ENCODE data around the gene ABTB2.
"Not testable (repeated sequence)": the region's sequence is repeated elsewhere in the genome, so short reads cannot be mapped to it uniquely, and the experiment has no call there.

The ABTB2 gene

GRCh38 chr11:34394771-34395300 lies 37.0 kb upstream of the ABTB2 start:
- ATAC-seq (ENCODE audit: insufficient read depth, low read depth), result no peak
- Histone ChIP-seq H3K9me3 (ENCODE audit: insufficient read depth, low read length, severe bottlenecking) (no peaks in the 10 kb centered on the region), H3K27me3 (ENCODE audit: insufficient read depth, low read length, poor library complexity) (peaks cover 4% of the 10 kb centered on the region), H3K4me1 (ENCODE audit: insufficient read depth, low read length) (no peaks in the 10 kb centered on the region), H3K4me3 (ENCODE audit: low read depth in 1 of 2, low read length in 2 of 2) (no peak overlapping the region), H3K9ac (ENCODE audit: low read depth, low read length) (no peak overlapping the region), H3K36me3 (ENCODE audit: insufficient read depth, low read length) (no peaks in the 10 kb centered on the region), H3K27ac (ENCODE audit: low read length) (no peak overlapping the region), H3K4me2 (ENCODE audit: insufficient read depth, low read length) (no peak overlapping the region), H4K20me1 (ENCODE audit: insufficient read depth, low read length) (no peaks in the 10 kb centered on the region), H3K79me2 (ENCODE audit: insufficient read depth, low read length) (no peaks in the 10 kb centered on the region), H2AFZ (ENCODE audit: low read depth, low read length) (no peak overlapping the region)
- no peak for TF ChIP-seq EZH2 (IDR thresholded peaks at IDR 0.05; ENCODE audit: borderline replicate concordance, low read depth, low read length, severe bottlenecking)
- TF ChIP-seq CTCF (IDR thresholded peaks at IDR 0.05; ENCODE audit: borderline replicate concordance, extremely low read depth, low read length, poor library complexity, severe bottlenecking), result no peak
- DNase-seq, result no peak

GRCh38 chr11:34387653-34388052 lies 29.8 kb upstream of the ABTB2 start:
- H3K9me3 ChIP-seq (ENCODE audit: insufficient read depth, low read length, severe bottlenecking), result no peaks in the 10 kb centered on the region
- H3K9ac ChIP-seq (ENCODE audit: low read depth, low read length), result no peak overlapping the region
- TF ChIP-seq CTCF (IDR thresholded peaks at IDR 0.05; ENCODE audit: borderline replicate concordance, extremely low read depth, low read length, poor library complexity, severe bottlenecking) (no peak), EZH2 (IDR thresholded peaks at IDR 0.05; ENCODE audit: borderline replicate concordance, low read depth, low read length, severe bottlenecking) (no peak)
- DNase-seq, result no peak
- no peak overlapping the region for H3K4me3 ChIP-seq (ENCODE audit: low read depth in 1 of 2, low read length in 2 of 2)
- H2AFZ ChIP-seq (ENCODE audit: low read depth, low read length), result no peak overlapping the region
- H3K27ac ChIP-seq (ENCODE audit: low read length), result no peak overlapping the region
- H3K4me2 ChIP-seq (ENCODE audit: insufficient read depth, low read length), result no peak overlapping the region
- no peak for ATAC-seq (ENCODE audit: insufficient read depth, low read depth)
- H3K4me1 ChIP-seq (ENCODE audit: insufficient read depth, low read length), result no peaks in the 10 kb centered on the region
- no peaks in the 10 kb centered on the region for H3K27me3 ChIP-seq (ENCODE audit: insufficient read depth, low read length, poor library complexity)
- H3K36me3 ChIP-seq (ENCODE audit: insufficient read depth, low read length), result no peaks in the 10 kb centered on the region
- no peaks in the 10 kb centered on the region for H3K79me2 ChIP-seq (ENCODE audit: insufficient read depth, low read length)
- H4K20me1 ChIP-seq (ENCODE audit: insufficient read depth, low read length), result no peaks in the 10 kb centered on the region

- H4K20me1 ChIP-seq (ENCODE audit: insufficient read depth, low read length); DNase-seq; H3K79me2 ChIP-seq (ENCODE audit: insufficient read depth, low read length); ATAC-seq (ENCODE audit: insufficient read depth, low read depth); H3K4me2 ChIP-seq (ENCODE audit: insufficient read depth, low read length); H2AFZ ChIP-seq (ENCODE audit: low read depth, low read length); H3K36me3 ChIP-seq (ENCODE audit: insufficient read depth, low read length); H3K9me3 ChIP-seq (ENCODE audit: insufficient read depth, low read length, severe bottlenecking); H3K9ac ChIP-seq (ENCODE audit: low read depth, low read length); H3K27me3 ChIP-seq (ENCODE audit: insufficient read depth, low read length, poor library complexity); H3K27ac ChIP-seq (ENCODE audit: low read length); H3K4me1 ChIP-seq (ENCODE audit: insufficient read depth, low read length); H3K4me3 ChIP-seq (ENCODE audit: low read depth in 1 of 2, low read length in 2 of 2): not testable (repeated sequence)
Measured at GRCh38 chr11:34386356-34386755, 28.5 kb upstream of the ABTB2 start.

GRCh38 chr11:34382532-34383276 lies 24.9 kb upstream of the ABTB2 start:
- Histone ChIP-seq H3K79me2 (ENCODE audit: insufficient read depth, low read length) (no peaks in the 10 kb centered on the region), H3K9me3 (ENCODE audit: insufficient read depth, low read length, severe bottlenecking) (peaks cover 7% of the 10 kb centered on the region), H2AFZ (ENCODE audit: low read depth, low read length) (no peak overlapping the region), H3K4me2 (ENCODE audit: insufficient read depth, low read length) (no peak overlapping the region), H3K36me3 (ENCODE audit: insufficient read depth, low read length) (no peaks in the 10 kb centered on the region), H3K4me3 (ENCODE audit: low read depth in 1 of 2, low read length in 2 of 2) (no peak overlapping the region), H4K20me1 (ENCODE audit: insufficient read depth, low read length) (no peaks in the 10 kb centered on the region), H3K9ac (ENCODE audit: low read depth, low read length) (no peak overlapping the region), H3K4me1 (ENCODE audit: insufficient read depth, low read length) (no peaks in the 10 kb centered on the region), H3K27ac (ENCODE audit: low read length) (no peak overlapping the region), H3K27me3 (ENCODE audit: insufficient read depth, low read length, poor library complexity) (peaks cover 3% of the 10 kb centered on the region)
- no peak for DNase-seq
- TF ChIP-seq EZH2 (IDR thresholded peaks at IDR 0.05; ENCODE audit: borderline replicate concordance, low read depth, low read length, severe bottlenecking) (no peak), CTCF (IDR thresholded peaks at IDR 0.05; ENCODE audit: borderline replicate concordance, extremely low read depth, low read length, poor library complexity, severe bottlenecking) (no peak)
- ATAC-seq (ENCODE audit: insufficient read depth, low read depth), result no peak

All from DND-41 (cell line).